Measurements from ENCODE around the gene ST6GAL2. TPM values are rescaled to one million over a fixed set of nuclear protein-coding genes. Genes with fewer than 3 reads are reported as not detected.

Gene ST6GAL2
- total and polyA plus RNA-seq, 4 experiments from 2014 or later, result not detected

- H3K27me3 Mint-ChIP-seq, result no peaks in the 10 kb centered on the region
Observed at GRCh38 chr2:106849253-106849652, 36.7 kb downstream of the ST6GAL2 start.

GRCh38 chr2:106847366-106847765 lies 38.6 kb downstream of the ST6GAL2 start:
- Mint-ChIP-seq H3K27ac (no peak overlapping the region), H3K36me3 (no peaks in the 10 kb centered on the region), H3K4me1 (no peaks in the 10 kb centered on the region), H3K4me3 (no peak overlapping the region), H3K9me3 (no peaks in the 10 kb centered on the region), H3K27me3 (no peaks in the 10 kb centered on the region)
- DNase-seq, result no peak
- ChIA-PET CTCF (ENCODE audit: partially characterized antibody) (no interaction called here), POLR2A (ENCODE audit: partially characterized antibody) (no interaction called here)
- Histone ChIP-seq H3K27ac (ENCODE audit: low read depth, low read length) (no peak overlapping the region), H3K36me3 (ENCODE audit: insufficient read depth, low read length) (no peaks in the 10 kb centered on the region), H3K27me3 (ENCODE audit: insufficient read depth, low read length) (no peaks in the 10 kb centered on the region), H3K9me3 (ENCODE audit: control insufficient read depth in 1 of 2, low read length in 2 of 2) (no peaks in the 10 kb centered on the region), H3K4me3 (ENCODE audit: low read length in 2 of 2) (no peak overlapping the region), H3K4me1 (ENCODE audit: insufficient read depth, low read length) (no peaks in the 10 kb centered on the region)
- intact Hi-C loops (cut with micrococcal nuclease), result no loop called here

More at GRCh38 chr2:106849253-106849652, 36.7 kb downstream of the ST6GAL2 start:
- Histone ChIP-seq H3K4me1 (ENCODE audit: insufficient read depth, low read length) (no peaks in the 10 kb centered on the region), H3K9me3 (ENCODE audit: control insufficient read depth in 1 of 2, low read length in 2 of 2) (no peaks in the 10 kb centered on the region), H3K27me3 (ENCODE audit: insufficient read depth, low read length) (no peaks in the 10 kb centered on the region), H3K36me3 (ENCODE audit: insufficient read depth, low read length) (no peaks in the 10 kb centered on the region), H3K27ac (ENCODE audit: low read depth, low read length) (no peak overlapping the region), H3K4me3 (ENCODE audit: low read length in 2 of 2) (no peak overlapping the region)
- CTCF ChIA-PET (ENCODE audit: partially characterized antibody), result no interaction called here
- Mint-ChIP-seq H3K27ac (no peak overlapping the region), H3K36me3 (no peaks in the 10 kb centered on the region), H3K4me3 (no peak overlapping the region), H3K9me3 (no peaks in the 10 kb centered on the region), H3K4me1 (no peaks in the 10 kb centered on the region)
- POLR2A ChIA-PET (ENCODE audit: partially characterized antibody), result no interaction called here
- DNase-seq, result no peak
- intact Hi-C loops (cut with micrococcal nuclease), result no loop called here

GRCh38 chr2:106845716-106846115 lies 40.3 kb downstream of the ST6GAL2 start:
- Mint-ChIP-seq H3K9me3 (no peaks in the 10 kb centered on the region), H3K27me3 (no peaks in the 10 kb centered on the region), H3K27ac (no peak overlapping the region), H3K4me1 (no peaks in the 10 kb centered on the region), H3K36me3 (no peaks in the 10 kb centered on the region), H3K4me3 (no peak overlapping the region)
- H3K27ac ChIP-seq (ENCODE audit: low read depth, low read length), result no peak overlapping the region
- H3K36me3 ChIP-seq (ENCODE audit: insufficient read depth, low read length), result no peaks in the 10 kb centered on the region
- ChIA-PET POLR2A (ENCODE audit: partially characterized antibody) (no interaction called here), CTCF (ENCODE audit: partially characterized antibody) (no interaction called here)
- DNase-seq, result no peak
- no peaks in the 10 kb centered on the region for H3K27me3 ChIP-seq (ENCODE audit: insufficient read depth, low read length)
- no peak overlapping the region for H3K4me3 ChIP-seq (ENCODE audit: low read length in 2 of 2)
- no peaks in the 10 kb centered on the region for H3K9me3 ChIP-seq (ENCODE audit: control insufficient read depth in 1 of 2, low read length in 2 of 2)
- intact Hi-C loops (cut with micrococcal nuclease), result no loop called here
- no peaks in the 10 kb centered on the region for H3K4me1 ChIP-seq (ENCODE audit: insufficient read depth, low read length)

GRCh38 chr2:106843910-106844250 lies 42.1 kb downstream of the ST6GAL2 start:
- no peaks in the 10 kb centered on the region for H3K9me3 Mint-ChIP-seq
- H3K36me3 Mint-ChIP-seq, result no peaks in the 10 kb centered on the region
- H3K4me3 ChIP-seq (ENCODE audit: low read length in 2 of 2), result no peak overlapping the region
- ChIA-PET POLR2A (ENCODE audit: partially characterized antibody) (no interaction called here), CTCF (ENCODE audit: partially characterized antibody) (no interaction called here)
- no peaks in the 10 kb centered on the region for H3K27me3 Mint-ChIP-seq
- no peak for DNase-seq
- no peak overlapping the region for H3K27ac ChIP-seq (ENCODE audit: low read depth, low read length)
- no peaks in the 10 kb centered on the region for H3K27me3 ChIP-seq (ENCODE audit: insufficient read depth, low read length)
- H3K4me1 Mint-ChIP-seq, result no peaks in the 10 kb centered on the region
- no peak overlapping the region for H3K4me3 Mint-ChIP-seq
- H3K4me1 ChIP-seq (ENCODE audit: insufficient read depth, low read length), result no peaks in the 10 kb centered on the region
- H3K9me3 ChIP-seq (ENCODE audit: control insufficient read depth in 1 of 2, low read length in 2 of 2), result no peaks in the 10 kb centered on the region
- intact Hi-C loops (cut with micrococcal nuclease), result no loop called here
- no peak overlapping the region for H3K27ac Mint-ChIP-seq
- H3K36me3 ChIP-seq (ENCODE audit: insufficient read depth, low read length), result no peaks in the 10 kb centered on the region

- H3K36me3 ChIP-seq (ENCODE audit: insufficient read depth, low read length), result no peaks in the 10 kb centered on the region
- DNase-seq, result no peak
- CTCF ChIA-PET (ENCODE audit: partially characterized antibody), result no interaction called here
- no peaks in the 10 kb centered on the region for H3K4me1 ChIP-seq (ENCODE audit: insufficient read depth, low read length)
- Mint-ChIP-seq H3K9me3 (no peaks in the 10 kb centered on the region), H3K4me1 (no peaks in the 10 kb centered on the region), H3K27me3 (no peaks in the 10 kb centered on the region), H3K27ac (no peak overlapping the region), H3K4me3 (no peak overlapping the region), H3K36me3 (no peaks in the 10 kb centered on the region)
- POLR2A ChIA-PET (ENCODE audit: partially characterized antibody), result no interaction called here
- intact Hi-C loops (cut with micrococcal nuclease), result no loop called here
- H3K27me3 ChIP-seq (ENCODE audit: insufficient read depth, low read length), result no peaks in the 10 kb centered on the region
- H3K9me3 ChIP-seq (ENCODE audit: control insufficient read depth in 1 of 2, low read length in 2 of 2), result no peaks in the 10 kb centered on the region
- no peak overlapping the region for H3K4me3 ChIP-seq (ENCODE audit: low read length in 2 of 2)
- H3K27ac ChIP-seq (ENCODE audit: low read depth, low read length), result no peak overlapping the region
Observed at GRCh38 chr2:106843001-106843909, 42.7 kb downstream of the ST6GAL2 start.

- Mint-ChIP-seq H3K4me1 (no peaks in the 10 kb centered on the region), H3K4me3 (no peak overlapping the region), H3K27ac (no peak overlapping the region), H3K9me3 (no peaks in the 10 kb centered on the region), H3K27me3 (no peaks in the 10 kb centered on the region), H3K36me3 (no peaks in the 10 kb centered on the region)
- ChIA-PET CTCF (ENCODE audit: partially characterized antibody) (no interaction called here), POLR2A (ENCODE audit: partially characterized antibody) (no interaction called here)
- intact Hi-C loops (cut with micrococcal nuclease), result no loop called here
- Histone ChIP-seq H3K27ac (ENCODE audit: low read depth, low read length) (no peak overlapping the region), H3K9me3 (ENCODE audit: control insufficient read depth in 1 of 2, low read length in 2 of 2) (no peaks in the 10 kb centered on the region), H3K4me1 (ENCODE audit: insufficient read depth, low read length) (no peaks in the 10 kb centered on the region), H3K27me3 (ENCODE audit: insufficient read depth, low read length) (no peaks in the 10 kb centered on the region), H3K4me3 (ENCODE audit: low read length in 2 of 2) (no peak overlapping the region), H3K36me3 (ENCODE audit: insufficient read depth, low read length) (no peaks in the 10 kb centered on the region)
- no peak for DNase-seq
Observed at GRCh38 chr2:106841886-106842645, 43.9 kb downstream of the ST6GAL2 start.

GRCh38 chr2:106840818-106841217 lies 45.1 kb downstream of the ST6GAL2 start:
- POLR2A ChIA-PET (ENCODE audit: partially characterized antibody), result no interaction called here
- Histone ChIP-seq H3K36me3 (ENCODE audit: insufficient read depth, low read length) (no peaks in the 10 kb centered on the region), H3K4me1 (ENCODE audit: insufficient read depth, low read length) (no peaks in the 10 kb centered on the region), H3K4me3 (ENCODE audit: low read length in 2 of 2) (no peak overlapping the region), H3K9me3 (ENCODE audit: control insufficient read depth in 1 of 2, low read length in 2 of 2) (no peaks in the 10 kb centered on the region), H3K27me3 (ENCODE audit: insufficient read depth, low read length) (no peaks in the 10 kb centered on the region), H3K27ac (ENCODE audit: low read depth, low read length) (no peak overlapping the region)
- intact Hi-C loops (cut with micrococcal nuclease), result no loop called here
- H3K27ac Mint-ChIP-seq, result no peak overlapping the region
- CTCF ChIA-PET (ENCODE audit: partially characterized antibody), result no interaction called here
- no peaks in the 10 kb centered on the region for H3K27me3 Mint-ChIP-seq
- no peaks in the 10 kb centered on the region for H3K9me3 Mint-ChIP-seq
- H3K4me1 Mint-ChIP-seq, result no peaks in the 10 kb centered on the region
- no peaks in the 10 kb centered on the region for H3K36me3 Mint-ChIP-seq
- H3K4me3 Mint-ChIP-seq, result no peak overlapping the region
- no peak for DNase-seq

All from CD4-positive, alpha-beta memory T cell (primary cell).